Measurements from ENCODE around the gene SUMO3. TPM values are rescaled to one million over a fixed set of nuclear protein-coding genes. Genes with fewer than 3 reads are reported as not detected.

The SUMO3 gene
- total RNA-seq, 2 experiments from 2014 or later = 81.5 to 82.6 TPM

DNA sequence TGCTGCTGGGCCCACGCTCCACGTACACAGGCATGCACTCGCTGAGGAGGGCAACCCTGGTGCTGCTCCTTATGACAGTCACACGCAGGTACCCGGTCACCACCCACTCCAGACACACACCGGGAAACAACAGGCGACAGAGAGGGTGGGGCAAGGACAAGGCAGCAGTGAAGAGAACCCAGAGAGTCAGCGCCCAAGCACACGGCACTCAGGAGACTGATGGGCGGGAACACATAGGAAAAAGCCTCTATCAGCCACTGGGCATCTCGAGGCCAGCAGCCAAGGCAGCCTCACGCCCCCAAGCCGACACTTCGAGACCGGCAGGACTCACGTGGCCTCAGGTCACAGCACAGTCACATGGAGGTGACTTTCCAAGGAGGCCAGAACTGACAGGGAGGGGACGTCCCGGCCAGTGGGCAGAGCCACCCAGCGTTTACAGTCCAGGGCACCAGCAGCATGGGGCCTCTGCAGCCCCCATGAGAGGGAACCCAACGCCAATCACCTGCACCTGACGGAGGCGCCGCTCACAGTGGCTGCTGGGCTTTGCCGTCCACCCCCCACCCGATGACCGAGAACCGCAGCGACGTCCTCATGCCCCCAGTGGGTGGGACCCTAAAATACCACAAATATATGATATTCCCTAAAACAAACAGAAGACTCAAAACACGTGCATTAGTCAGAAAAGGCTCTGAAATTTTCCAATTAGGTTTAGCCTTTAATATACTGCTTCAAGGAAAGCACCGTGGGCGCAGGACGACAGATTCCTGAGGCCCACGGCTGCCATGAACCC lies 35.9 kb upstream of the SUMO3 start:
- Mint-ChIP-seq H3K36me3 (peaks cover 21% of the 10 kb centered on the region), H3K27ac (no peak overlapping the region)

GRCh38 chr21:44850905-44851657 lies 33.2 kb upstream of the SUMO3 start:
- no peaks in the 10 kb centered on the region for H3K9me3 Mint-ChIP-seq
- H3K4me1 Mint-ChIP-seq = peaks cover 14% of the 10 kb centered on the region
- no peak overlapping the region for H3K4me3 Mint-ChIP-seq
- H3K27ac Mint-ChIP-seq = peak overlapping the region; percentile 12
- peaks cover 15% of the 10 kb centered on the region for H3K36me3 Mint-ChIP-seq
- POLR2A ChIA-PET = interaction anchor here (0.9 to 1.6 kb wide), 3 partner anchors 8 to 34 kb away, joined by 3 to 4 read pairs (median 3); partner anchors contain the start of genes PTTG1IP and SUMO3
- DNase-seq (peak; percentile 9), ATAC-seq (ENCODE audit: low read depth) (no peak)
- no peaks in the 10 kb centered on the region for H3K27me3 Mint-ChIP-seq

More for the DNA sequence above, 35.9 kb upstream of the SUMO3 start:
- ATAC-seq (ENCODE audit: low read depth) (no peak), DNase-seq (no peak)
- POLR2A ChIA-PET = interaction anchor here (0.7 kb wide), 1 partner anchor 20 kb away, joined by 3 read pairs; the partner anchor contains the start of gene PTTG1IP
- H3K9me3 Mint-ChIP-seq = no peaks in the 10 kb centered on the region
- H3K27me3 Mint-ChIP-seq = no peaks in the 10 kb centered on the region
- no peak overlapping the region for H3K4me3 Mint-ChIP-seq
- H3K4me1 Mint-ChIP-seq = peaks cover 9% of the 10 kb centered on the region

DNA sequence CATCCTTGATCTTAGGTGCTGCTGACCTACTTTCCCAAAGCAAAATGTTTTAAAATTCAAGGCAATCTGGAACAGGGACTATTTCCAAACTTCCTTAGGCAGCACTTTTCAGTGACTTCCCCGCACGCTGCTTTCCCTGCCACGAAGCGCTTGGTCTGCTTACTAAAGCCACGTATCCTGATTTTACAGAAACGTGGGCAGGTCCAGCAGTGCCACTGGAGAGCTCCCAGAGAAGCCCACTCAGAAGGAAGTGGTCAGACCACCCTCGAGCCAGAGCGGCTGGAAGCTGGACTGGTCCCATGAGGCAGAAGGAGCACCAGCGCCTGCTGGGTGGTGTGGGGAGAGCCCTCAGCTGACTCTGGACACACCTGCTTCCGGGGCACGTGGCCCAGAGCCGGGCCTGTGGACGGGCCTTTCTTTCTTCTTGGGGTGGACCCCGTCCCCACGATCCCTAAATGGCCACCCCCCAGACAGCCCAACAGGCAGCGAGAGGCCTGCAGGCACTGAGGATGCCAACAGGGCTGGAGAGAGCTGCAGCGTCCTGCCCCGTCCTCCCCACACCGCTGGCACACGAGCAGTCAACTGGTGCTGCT lies 32.4 kb upstream of the SUMO3 start:
- ATAC-seq (ENCODE audit: low read depth) (no peak), DNase-seq (no peak)
- Mint-ChIP-seq H3K27me3 (no peaks in the 10 kb centered on the region), H3K4me1 (peaks cover 14% of the 10 kb centered on the region), H3K4me3 (no peak overlapping the region), H3K27ac (no peak overlapping the region), H3K36me3 (peaks cover 13% of the 10 kb centered on the region), H3K9me3 (no peaks in the 10 kb centered on the region)
- POLR2A ChIA-PET = interaction anchor here (0.9 to 1.6 kb wide), 3 partner anchors 9 to 33 kb away, joined by 3 to 4 read pairs (median 3); partner anchors contain the start of genes PTTG1IP and SUMO3

DNA sequence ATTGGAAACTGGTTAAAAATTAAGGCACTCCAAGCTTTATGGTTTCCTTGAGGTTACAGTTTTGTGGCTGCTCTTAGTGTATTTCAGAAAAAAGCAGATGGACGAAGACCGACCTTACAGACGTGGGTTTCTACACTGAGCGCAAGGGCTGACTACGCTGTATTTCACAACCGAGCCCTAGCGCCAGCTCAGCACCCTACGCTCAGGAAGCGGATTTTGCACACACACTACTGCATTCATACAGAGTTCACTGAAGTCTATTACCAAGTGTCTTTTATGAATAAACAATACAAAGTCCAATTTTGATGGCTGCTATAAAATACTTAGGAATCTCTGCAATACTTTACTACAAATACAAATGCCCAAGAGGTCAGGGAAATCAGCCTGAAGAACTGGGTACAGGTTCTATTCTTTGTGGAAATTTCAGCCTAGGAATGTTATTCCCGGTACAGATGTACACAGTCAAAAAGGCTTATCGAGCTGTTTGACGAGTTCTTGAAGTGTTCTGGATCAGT lies 31.8 kb upstream of the SUMO3 start:
- peaks cover 14% of the 10 kb centered on the region for H3K4me1 Mint-ChIP-seq
- H3K4me3 Mint-ChIP-seq = no peak overlapping the region
- H3K27ac Mint-ChIP-seq = no peak overlapping the region
- no peaks in the 10 kb centered on the region for H3K9me3 Mint-ChIP-seq
- H3K36me3 Mint-ChIP-seq = peaks cover 9% of the 10 kb centered on the region
- POLR2A ChIA-PET = interaction anchor here (1.4 to 1.6 kb wide), 2 partner anchors 24 to 32 kb away, joined by 3 to 4 read pairs; partner anchors contain the start of genes PTTG1IP and SUMO3
- ATAC-seq (ENCODE audit: low read depth) (no peak), DNase-seq (no peak)
- peaks cover under 1% of the 10 kb centered on the region for H3K27me3 Mint-ChIP-seq

GRCh38 chr21:44848821-44849521 lies 31.1 kb upstream of the SUMO3 start:
- POLR2A ChIA-PET = interaction anchor here (1.6 kb wide), 1 partner anchor 24 kb away, joined by 4 read pairs; the partner anchor contains the start of gene PTTG1IP

DNA sequence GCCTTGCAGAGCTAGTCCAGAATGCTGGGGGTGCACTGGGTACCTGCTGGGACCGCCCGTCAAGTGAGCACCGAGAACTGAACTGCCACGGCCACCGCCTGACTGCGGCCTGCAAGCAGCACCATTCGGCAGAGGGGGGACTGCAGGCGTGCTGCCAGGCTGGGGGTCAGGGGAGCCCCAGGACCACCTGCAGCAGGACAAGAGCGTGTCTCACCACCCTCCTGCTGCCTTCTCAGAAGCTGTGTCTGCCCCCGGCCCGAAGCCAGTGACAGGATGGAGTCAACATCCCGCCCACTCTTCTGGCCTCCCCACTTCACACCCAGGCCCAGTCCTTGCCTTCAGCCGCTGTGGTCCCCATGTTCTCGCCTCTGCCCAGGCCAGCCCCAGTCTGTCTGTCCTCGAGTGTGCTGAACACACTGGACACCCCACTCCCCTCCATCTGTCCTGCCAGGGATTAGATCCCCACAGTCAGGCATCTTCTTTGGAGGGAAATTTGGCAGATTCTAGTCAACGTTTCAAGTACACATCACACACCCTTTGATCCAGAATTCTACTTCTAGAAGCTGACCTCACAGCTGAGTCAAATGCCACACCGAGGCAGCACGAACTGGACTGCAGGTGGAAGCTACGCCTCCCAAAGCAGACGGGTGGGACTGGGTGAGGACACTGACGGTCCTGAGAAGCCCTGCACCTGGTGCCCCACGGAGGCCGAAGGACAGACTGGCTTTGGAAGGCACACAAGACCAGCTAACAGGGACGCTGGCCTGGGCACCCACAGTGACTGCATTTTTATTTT lies 29.6 kb upstream of the SUMO3 start:
- H3K4me3 Mint-ChIP-seq = no peak overlapping the region
- POLR2A ChIA-PET = interaction anchor here (0.6 kb wide), 1 partner anchor 1579 kb away, joined by 6 read pairs; no protein-coding TSS in a partner anchor
- peaks cover 2% of the 10 kb centered on the region for H3K27me3 Mint-ChIP-seq
- H3K36me3 Mint-ChIP-seq = peaks cover 7% of the 10 kb centered on the region
- ATAC-seq (ENCODE audit: low read depth) (no peak), DNase-seq (no peak)
- peaks cover 13% of the 10 kb centered on the region for H3K4me1 Mint-ChIP-seq
- no peak overlapping the region for H3K27ac Mint-ChIP-seq
- no peaks in the 10 kb centered on the region for H3K9me3 Mint-ChIP-seq

More at GRCh38 chr21:44848821-44849521, 31.1 kb upstream of the SUMO3 start:
- DNase-seq (no peak), ATAC-seq (ENCODE audit: low read depth) (no peak)
- no peak overlapping the region for H3K4me3 Mint-ChIP-seq
- peaks cover 2% of the 10 kb centered on the region for H3K27me3 Mint-ChIP-seq
- H3K4me1 Mint-ChIP-seq = peaks cover 14% of the 10 kb centered on the region
- H3K9me3 Mint-ChIP-seq = no peaks in the 10 kb centered on the region
- H3K36me3 Mint-ChIP-seq = peaks cover 9% of the 10 kb centered on the region
- H3K27ac Mint-ChIP-seq = no peak overlapping the region

- no peak overlapping the region for H3K27ac Mint-ChIP-seq
- ATAC-seq (ENCODE audit: low read depth) (peak; percentile 57), DNase-seq (no peak)
- no peaks in the 10 kb centered on the region for H3K9me3 Mint-ChIP-seq
- peaks cover 2% of the 10 kb centered on the region for H3K27me3 Mint-ChIP-seq
- H3K4me3 Mint-ChIP-seq = peak overlapping the region; percentile 59
- POLR2A ChIA-PET = interaction anchor here (0.6 kb wide), 1 partner anchor 1579 kb away, joined by 6 read pairs; no protein-coding TSS in a partner anchor
- H3K4me1 Mint-ChIP-seq = peaks cover 6% of the 10 kb centered on the region
- H3K36me3 Mint-ChIP-seq = peaks cover 7% of the 10 kb centered on the region
These were observed 28.8 kb upstream of the SUMO3 start for GRCh38 chr21:44846485-44847260.

DNA sequence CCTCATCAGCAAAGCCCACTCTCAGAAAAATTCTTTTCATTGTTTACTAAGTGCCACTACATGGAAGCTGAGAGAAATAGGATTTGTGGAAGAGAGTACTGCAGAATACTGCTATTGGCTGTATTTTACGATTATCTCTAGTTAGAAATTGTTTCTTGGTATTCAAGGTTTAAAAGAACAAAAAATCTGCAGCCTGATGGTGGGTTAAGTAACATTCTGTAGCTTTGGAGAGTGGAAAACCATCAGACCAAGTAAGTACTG lies 28.3 kb upstream of the SUMO3 start:
- Mint-ChIP-seq H3K4me1 (peaks cover 5% of the 10 kb centered on the region), H3K4me3 (peak overlapping the region; percentile 59), H3K36me3 (peaks cover 6% of the 10 kb centered on the region), H3K27me3 (peaks cover 2% of the 10 kb centered on the region), H3K27ac (no peak overlapping the region), H3K9me3 (no peaks in the 10 kb centered on the region)
- no peak for ATAC-seq (ENCODE audit: low read depth)
- no peak for DNase-seq
- POLR2A ChIA-PET = no interaction called here

DNA sequence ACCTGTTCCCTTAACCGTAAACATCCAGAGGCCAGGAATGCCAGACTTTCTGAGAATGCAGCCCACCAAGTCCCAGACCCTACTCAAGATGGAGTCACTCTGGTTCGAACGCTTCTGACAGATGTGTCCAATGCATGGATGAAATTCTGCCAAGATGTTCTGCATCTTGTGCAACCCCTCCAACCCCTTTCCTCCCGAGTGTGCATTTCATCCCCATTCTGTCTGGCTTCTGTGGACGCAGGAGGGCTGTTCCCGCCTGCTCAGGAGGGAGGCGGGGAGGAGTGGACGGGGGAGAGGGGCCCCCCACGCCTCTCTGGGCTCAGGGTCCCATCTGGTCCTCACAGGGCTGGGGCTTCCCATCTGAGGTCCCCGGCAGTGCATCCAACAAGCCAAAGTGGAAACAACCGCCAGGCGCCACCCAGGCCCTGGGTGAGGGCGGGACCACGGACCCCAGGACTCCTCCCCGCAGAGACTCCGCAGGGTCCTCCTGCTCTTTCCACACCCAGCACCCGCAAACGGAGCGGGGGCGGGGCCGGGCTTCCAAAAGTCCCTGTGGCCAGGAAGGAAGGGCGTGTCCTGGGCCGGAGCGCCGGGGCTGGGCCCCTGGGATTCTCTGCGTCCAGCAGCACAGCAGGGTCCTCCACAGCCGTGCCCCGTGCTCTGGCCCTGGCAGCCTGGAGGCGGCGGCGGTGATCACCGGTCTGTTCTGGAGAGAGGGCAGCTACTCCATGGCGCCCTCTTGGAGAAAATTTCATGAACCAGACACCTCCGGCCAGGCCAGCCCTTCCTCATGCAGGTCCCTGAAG lies 27.8 kb upstream of the SUMO3 start:
- DNase-seq = peak; percentile 71
- peak; percentile 79 for ATAC-seq (ENCODE audit: low read depth)
- peaks cover 5% of the 10 kb centered on the region for H3K4me1 Mint-ChIP-seq
- peaks cover 4% of the 10 kb centered on the region for H3K36me3 Mint-ChIP-seq
- no peaks in the 10 kb centered on the region for H3K9me3 Mint-ChIP-seq
- no peak overlapping the region for H3K27ac Mint-ChIP-seq
- POLR2A ChIA-PET = no interaction called here
- peaks cover 2% of the 10 kb centered on the region for H3K27me3 Mint-ChIP-seq
- H3K4me3 Mint-ChIP-seq = peak overlapping the region; percentile 59

- POLR2A ChIA-PET = no interaction called here
- Mint-ChIP-seq H3K9me3 (no peaks in the 10 kb centered on the region), H3K27ac (no peak overlapping the region), H3K36me3 (peaks cover 4% of the 10 kb centered on the region), H3K4me3 (no peak overlapping the region), H3K27me3 (peaks cover 2% of the 10 kb centered on the region), H3K4me1 (peaks cover 5% of the 10 kb centered on the region)
- ATAC-seq (ENCODE audit: low read depth) (no peak), DNase-seq (no peak)
These were observed 26.4 kb upstream of the SUMO3 start for GRCh38 chr21:44844256-44844655.

Data from activated naive CD8-positive, alpha-beta T cell treated with anti-CD3 and anti-CD28 coated beads, Interleukin-2, amount 10 ng/mL, durations not matched to agents 7 days and 5 days (primary cell).